Ishikawa (cell line): ENCODE measurements around the gene PCDHGB1.
A peak's percentile ranks its signal among the peaks of the same experiment; 100 is the strongest.

ENCODE experiments used
- CEBPB ChIP-seq: IDR thresholded peaks from 2 replicates; pipeline ENCODE4 v1.6.1; 2012
- NFIC ChIP-seq: IDR thresholded peaks from 2 replicates; pipeline ENCODE4 v1.6.1; 2012
- RAD21 ChIP-seq: IDR thresholded peaks from 2 replicates; pipeline ENCODE4 v1.6.1; 2012; ENCODE audit warnings: low read depth

- no peak for TF ChIP-seq CEBPB
- peak; percentile 22; the same call in 1 of the 2 replicates for TF ChIP-seq RAD21
- no peak for TF ChIP-seq NFIC
These were observed 5.1 kb downstream of the PCDHGB1 start, which contains the start of gene PCDHGA4 for GRCh38 chr5:141354900-141355469.
